A549 (cell line): ENCODE data around the gene TMEM117. TPM values are rescaled to one million over a fixed set of nuclear protein-coding genes. Genes with fewer than 3 reads are reported as not detected.
"Not testable (repeated sequence)": the region's sequence is repeated elsewhere in the genome, so short reads cannot be mapped to it uniquely, and the experiment has no call there.

Experiments
- ATAC-seq, 2 experiments: fragments of 200-7000 bp in 1 of 2; fragments of >200 bp in 1 of 2; cut with Nextera tagmentation in 1 of 2; cut with Tn5 transposase in 1 of 2; 3 replicates each; pipeline versions ENCODE4 v1.8.0 to v1.9.1; 2018 to 2020; ENCODE audit warnings: mild to moderate bottlenecking in 1 of 2, moderate library complexity in 1 of 2
- CTCF ChIA-PET: fragments of 300-600 bp; sonication (Branson Sonifier 250); formaldehyde crosslinking; extraction: SDS; loops from one replicate; lab custom pipeline; 2021; ENCODE audit warnings: antibody characterized with exemption, inconsistent platforms; lab: Yijun Ruan, JAX
- POLR2A ChIA-PET: fragments of 350-600 bp; formaldehyde crosslinking; extraction: SDS; loops from one replicate; lab custom pipeline; 2021; ENCODE audit warnings: antibody characterized with exemption, inconsistent platforms; lab: Yijun Ruan, JAX
- DNase-seq, 2 experiments: peaks; one replicate each; pipeline versions ENCODE4 v3.0.0 to v3.0.0-alpha.2; 2011 to 2016; ENCODE audit warnings: low read depth in 1 of 2, low spot score in 1 of 2
- FAIRE-seq: peaks from 2 replicates; lab custom pipeline; 2011; peaks lifted over from hg19 to GRCh38; lab: Jason Lieb, UNC
- H3K27ac ChIP-seq, 2 experiments: fragments of >200 bp; sonication (Bioruptor Twin); formaldehyde crosslinking; 3 replicates each; pipeline ENCODE4 v1.5.1; 2016 to 2017
- H3K4me1 ChIP-seq: fragments of >200 bp; sonication (Bioruptor Twin); formaldehyde crosslinking; 3 replicates; pipeline ENCODE4 v1.6.1; 2016
- H3K4me2 ChIP-seq: fragments of >200 bp; sonication (Bioruptor Twin); formaldehyde crosslinking; 3 replicates; pipeline ENCODE4 v1.6.1; 2016
- H3K4me3 ChIP-seq: fragments of >200 bp; sonication (Bioruptor Twin); formaldehyde crosslinking; 3 replicates; pipeline ENCODE4 v1.5.1; 2016
- H3K9me3 ChIP-seq: fragments of >200 bp; sonication (Bioruptor Twin); formaldehyde crosslinking; 3 replicates; pipeline ENCODE4 v1.6.1; 2016
- CBX8 ChIP-seq: fragments of 200-600 bp; sonication (generic); IDR thresholded peaks from 2 replicates; pipeline ENCODE4 v1.6.1; 2016
- CHD4 ChIP-seq: fragments of 200-600 bp; sonication (generic); IDR thresholded peaks from 2 replicates; pipeline ENCODE4 v1.6.1; 2016; ENCODE audit warnings: antibody characterized with exemption, mild to moderate bottlenecking, borderline replicate concordance
- HDAC2 ChIP-seq: fragments of 200-600 bp; sonication (generic); IDR thresholded peaks from 2 replicates; pipeline ENCODE4 v1.6.1; 2016
- HOXB13 ChIP-seq: fragments of 250-450 bp; sonication (Bioruptor Pico); IDR thresholded peaks from 2 replicates; pipeline ENCODE4 v1.5.0; 2020; ENCODE audit warnings: low read depth, mild to moderate bottlenecking, moderate library complexity
- HOXB5 ChIP-seq: fragments of 250-450 bp; sonication (Bioruptor Pico); IDR thresholded peaks from 2 replicates; pipeline ENCODE4 v1.5.0; 2020; ENCODE audit warnings: mild to moderate bottlenecking, moderate library complexity
- JUNB ChIP-seq: fragments of >200 bp; sonication (Bioruptor Twin); formaldehyde crosslinking; IDR thresholded peaks from 2 replicates; pipeline ENCODE4 v1.6.1; 2016
- KDM5A ChIP-seq: fragments of 200-600 bp; sonication (generic); IDR thresholded peaks from 2 replicates; pipeline ENCODE4 v1.6.1; 2016; ENCODE audit warnings: antibody characterized with exemption, mild to moderate bottlenecking
- MAFK ChIP-seq: fragments of 450-650 bp; IDR thresholded peaks from 2 replicates; pipeline ENCODE4 v1.6.1; 2014; ENCODE audit not compliant: partially characterized antibody
- PHF8 ChIP-seq: fragments of 200-600 bp; sonication (generic); IDR thresholded peaks from 2 replicates; pipeline ENCODE4 v1.6.1; 2016; ENCODE audit warnings: low read depth, mild to moderate bottlenecking, antibody characterized with exemption, moderate library complexity, borderline replicate concordance
- POLR2A ChIP-seq: IDR thresholded peaks from 2 replicates; pipeline ENCODE4 v1.6.1; 2012; ENCODE audit warnings: mild to moderate bottlenecking, low read length
- POLR2AphosphoS2 ChIP-seq: conservative IDR thresholded peaks from 2 replicates; pipeline ENCODE4 v1.6.1; 2012; ENCODE audit warnings: low read length, improper control_type of control experiment, inconsistent platforms
- RCOR1 ChIP-seq: fragments of 150-350 bp; IDR thresholded peaks from 2 replicates; pipeline ENCODE4 v1.6.1; 2014; ENCODE audit warnings: antibody characterized with exemption, low read length, low read depth
- ZC3H11A ChIP-seq: fragments of 450-650 bp; IDR thresholded peaks from 2 replicates; pipeline ENCODE4 v1.6.1; 2014; ENCODE audit warnings: antibody characterized with exemption, mild to moderate bottlenecking
- ZFP36 ChIP-seq: fragments of 450-650 bp; IDR thresholded peaks from 2 replicates; pipeline ENCODE4 v1.6.1; 2014; ENCODE audit warnings: borderline replicate concordance; ENCODE audit not compliant: partially characterized antibody
- ZNF302 ChIP-seq: fragments of 250-450 bp; sonication (Bioruptor Pico); IDR thresholded peaks from 2 replicates; pipeline ENCODE4 v1.9.0; 2021; ENCODE audit warnings: inconsistent platforms, mild to moderate bottlenecking, moderate library complexity
- ZSCAN20 ChIP-seq: fragments of 250-450 bp; sonication (Bioruptor Pico); IDR thresholded peaks from 2 replicates; pipeline ENCODE4 v1.8.0; 2022; ENCODE audit warnings: mild to moderate bottlenecking, moderate library complexity
- WGBS: methylation state at CpG from one replicate; pipeline ENCODE4 v1.1.6; 2017; ENCODE audit errors: missing lambda C conversion rate; 5-methylcytosine and 5-hydroxymethylcytosine counted together
- polyA plus RNA-seq, 4 experiments: library from polyadenylated mRNA; depleted of rRNA in 3 of 4; stranded (reverse); fragments of >200 nt; fragmentation: RNase III in 1 of 4; extraction: RNeasy Plus Mini Kit Qiagen cat#74134 plus additional on column Dnase treatment in 1 of 4; gene quantifications; 2 replicates in 3 of 4; 3 replicates in 1 of 4; pipeline ENCODE4 v1.2.3, GENCODE V29; 2011 to 2017
- TF ChIP-seq, protein P1 (sequence below): fragments of 250-450 bp; sonication (Bioruptor Pico); IDR thresholded peaks from 2 replicates; pipeline ENCODE4 v1.5.0; 2020; ENCODE audit warnings: low read depth, mild to moderate bottlenecking, moderate library complexity
- TF ChIP-seq, protein P2 (sequence below): fragments of 200-600 bp; sonication (generic); IDR thresholded peaks from 2 replicates; pipeline ENCODE4 v1.6.1; 2016; ENCODE audit warnings: antibody characterized with exemption, mild to moderate bottlenecking, moderate library complexity

The TMEM117 gene
- polyA plus RNA-seq, 2 of the 4 experiments (the other 2 are of a cell fraction), result 2.1 to 4.6 TPM

DNA sequence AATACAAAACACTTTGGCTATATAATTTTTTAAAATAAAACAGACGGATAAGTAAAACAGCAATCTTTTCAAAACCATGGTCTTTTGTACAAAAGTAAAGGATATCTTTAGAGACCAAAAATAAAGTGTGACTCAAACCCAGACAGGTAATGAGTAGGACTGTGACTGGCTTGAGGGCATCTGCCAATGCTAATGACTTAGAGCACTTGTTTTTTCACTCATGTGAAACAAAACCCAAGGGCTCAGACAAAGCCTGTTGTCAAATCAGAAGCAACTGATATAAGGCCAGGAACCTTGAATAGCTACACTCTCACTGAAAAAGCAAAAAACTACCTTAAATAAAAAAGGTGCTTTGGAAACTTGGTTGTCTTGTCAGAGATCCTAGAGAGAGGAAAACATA is 357.4 kb downstream of the TMEM117 start:
- H3K9me3 ChIP-seq, result no peaks in the 10 kb centered on the region
- H3K4me3 ChIP-seq, result no peak overlapping the region
- DNase-seq (no peak), FAIRE-seq (no peak), ATAC-seq (no peak)
- H3K4me1 ChIP-seq, result no peaks in the 10 kb centered on the region
- H3K4me2 ChIP-seq, result no peak overlapping the region
- CTCF ChIA-PET, result no interaction called here
- POLR2A ChIA-PET, result no interaction called here
- TF ChIP-seq PHF8 (no peak), HDAC2 (no peak), MAFK (no peak), KDM5A (no peak), ZNF302 (CRISPR knock-in tag) (no peak), RCOR1 (no peak), CBX8 (no peak), JUNB (no peak), ZSCAN20 (CRISPR knock-in tag) (no peak), POLR2AphosphoS2 (no peak), POLR2A (no peak), HOXB5 (CRISPR knock-in tag) (no peak), HOXB13 (no peak), ZFP36 (no peak)
- TF ChIP-seq, protein P1, sequence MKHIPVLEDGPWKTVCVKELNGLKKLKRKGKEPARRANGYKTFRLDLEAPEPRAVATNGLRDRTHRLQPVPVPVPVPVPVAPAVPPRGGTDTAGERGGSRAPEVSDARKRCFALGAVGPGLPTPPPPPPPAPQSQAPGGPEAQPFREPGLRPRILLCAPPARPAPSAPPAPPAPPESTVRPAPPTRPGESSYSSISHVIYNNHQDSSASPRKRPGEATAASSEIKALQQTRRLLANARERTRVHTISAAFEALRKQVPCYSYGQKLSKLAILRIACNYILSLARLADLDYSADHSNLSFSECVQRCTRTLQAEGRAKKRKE, result no peak
- TF ChIP-seq, protein P2, sequence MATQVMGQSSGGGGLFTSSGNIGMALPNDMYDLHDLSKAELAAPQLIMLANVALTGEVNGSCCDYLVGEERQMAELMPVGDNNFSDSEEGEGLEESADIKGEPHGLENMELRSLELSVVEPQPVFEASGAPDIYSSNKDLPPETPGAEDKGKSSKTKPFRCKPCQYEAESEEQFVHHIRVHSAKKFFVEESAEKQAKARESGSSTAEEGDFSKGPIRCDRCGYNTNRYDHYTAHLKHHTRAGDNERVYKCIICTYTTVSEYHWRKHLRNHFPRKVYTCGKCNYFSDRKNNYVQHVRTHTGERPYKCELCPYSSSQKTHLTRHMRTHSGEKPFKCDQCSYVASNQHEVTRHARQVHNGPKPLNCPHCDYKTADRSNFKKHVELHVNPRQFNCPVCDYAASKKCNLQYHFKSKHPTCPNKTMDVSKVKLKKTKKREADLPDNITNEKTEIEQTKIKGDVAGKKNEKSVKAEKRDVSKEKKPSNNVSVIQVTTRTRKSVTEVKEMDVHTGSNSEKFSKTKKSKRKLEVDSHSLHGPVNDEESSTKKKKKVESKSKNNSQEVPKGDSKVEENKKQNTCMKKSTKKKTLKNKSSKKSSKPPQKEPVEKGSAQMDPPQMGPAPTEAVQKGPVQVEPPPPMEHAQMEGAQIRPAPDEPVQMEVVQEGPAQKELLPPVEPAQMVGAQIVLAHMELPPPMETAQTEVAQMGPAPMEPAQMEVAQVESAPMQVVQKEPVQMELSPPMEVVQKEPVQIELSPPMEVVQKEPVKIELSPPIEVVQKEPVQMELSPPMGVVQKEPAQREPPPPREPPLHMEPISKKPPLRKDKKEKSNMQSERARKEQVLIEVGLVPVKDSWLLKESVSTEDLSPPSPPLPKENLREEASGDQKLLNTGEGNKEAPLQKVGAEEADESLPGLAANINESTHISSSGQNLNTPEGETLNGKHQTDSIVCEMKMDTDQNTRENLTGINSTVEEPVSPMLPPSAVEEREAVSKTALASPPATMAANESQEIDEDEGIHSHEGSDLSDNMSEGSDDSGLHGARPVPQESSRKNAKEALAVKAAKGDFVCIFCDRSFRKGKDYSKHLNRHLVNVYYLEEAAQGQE, result no peak
- no peak overlapping the region for H3K27ac ChIP-seq
- 69% methylated on average over 1 of the region's 1 CpG for WGBS

DNA sequence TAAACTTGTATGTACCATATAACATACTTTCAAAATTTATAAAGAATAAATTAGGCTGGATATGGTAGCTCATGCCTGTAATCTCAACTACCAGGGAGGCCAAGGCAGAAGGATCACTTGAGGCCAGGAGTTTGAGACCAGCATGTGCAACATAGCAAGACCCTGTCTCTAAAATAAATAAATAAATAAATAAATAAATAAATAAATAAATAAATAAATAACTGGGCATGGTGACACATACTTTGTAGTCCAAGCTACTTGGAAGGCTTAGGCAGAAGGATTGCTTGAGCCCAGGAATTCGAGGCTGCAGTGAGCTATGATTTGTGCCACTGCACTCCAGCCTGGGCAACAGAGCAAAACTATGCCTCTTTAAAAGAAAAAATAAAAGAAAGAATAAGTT is 359.8 kb downstream of the TMEM117 start:
- DNase-seq, H3K4me1 ChIP-seq, CTCF ChIA-PET, H3K4me3 ChIP-seq, FAIRE-seq, H3K27ac ChIP-seq, H3K4me2 ChIP-seq, ATAC-seq, H3K9me3 ChIP-seq, POLR2A ChIA-PET: not testable (repeated sequence)
- peak; percentile 86 for TF ChIP-seq ZC3H11A
- 0% methylated on average over 1 of the region's 1 CpG for WGBS

DNA sequence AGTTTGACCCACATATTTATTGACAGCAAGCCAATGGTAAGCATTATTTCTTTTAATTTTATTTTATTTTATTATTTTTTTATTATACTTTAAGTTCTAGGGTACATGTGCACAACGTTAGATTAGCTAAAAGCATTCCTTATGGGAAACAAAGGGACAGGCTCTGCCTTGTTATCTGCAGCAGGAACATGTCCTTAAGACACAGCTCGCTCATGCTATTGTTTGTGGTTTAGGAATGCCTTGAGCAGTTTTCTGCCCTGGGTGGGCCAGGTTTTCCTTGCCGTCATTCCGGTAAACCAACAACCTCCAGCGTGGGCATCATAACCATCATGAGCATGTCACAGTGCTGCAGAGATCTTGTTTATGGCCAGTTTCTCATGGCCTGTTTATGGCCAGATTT is 370.2 kb downstream of the TMEM117 start:
- ChIA-PET CTCF (no interaction called here), POLR2A (no interaction called here)
- FAIRE-seq (no peak), ATAC-seq (no peak), DNase-seq (no peak)
- 8% methylated on average over 2 of the region's 5 CpGs for WGBS
- Histone ChIP-seq H3K4me3 (no peak overlapping the region), H3K4me2 (no peak overlapping the region), H3K9me3 (peaks cover 6% of the 10 kb centered on the region; the same call in 1 of the 3 replicates), H3K27ac (no peak overlapping the region), H3K4me1 (no peaks in the 10 kb centered on the region)
- TF ChIP-seq CHD4, result no peak
